ENCODE data around the gene FBXL7. TPM values are rescaled to one million over a fixed set of nuclear protein-coding genes. Genes with fewer than 3 reads are reported as not detected.

FBXL7 gene
- total and polyA plus RNA-seq, 9 of the 15 experiments (the other 6 are each of a cell fraction or from before 2014, with no cell fraction given): 0.04 to 0.08 TPM; not detected in 7

GRCh38 chr5:15737036-15737821 lies 237.2 kb downstream of the FBXL7 start:
- no peak for FAIRE-seq
- ChIA-PET CTCF (ENCODE audit: low intra/inter-chr PET ratio) (no interaction called here), POLR2A (no interaction called here)
- Histone ChIP-seq H3K27ac (ENCODE audit: extremely low read depth, low read depth, low read length) (no peak overlapping the region), H3K4me2 (ENCODE audit: insufficient read depth, low read length) (no peak overlapping the region), H3K4me1 (replicated peaks in 1 of 2; ENCODE audit: control insufficient read depth in 2 of 2, insufficient read depth in 2 of 2, low read length in 2 of 2) (no peaks in the 10 kb centered on the region), H3K79me2 (ENCODE audit: control insufficient read depth, insufficient read depth, low read length) (no peaks in the 10 kb centered on the region), H3K4me3 (no peak overlapping the region), H3K27me3 (ENCODE audit: control insufficient read depth in 2 of 2, insufficient read depth in 2 of 2, low read length in 2 of 2) (no peaks in the 10 kb centered on the region), H3K9ac (ENCODE audit: insufficient read depth in 1 of 2, low read depth in 2 of 2, low read length in 2 of 2) (no peak overlapping the region), H3K9me3 (replicated peaks; ENCODE audit: control insufficient read depth, insufficient read depth, low read depth, low read length) (no peaks in the 10 kb centered on the region; the same call in none of the 2 replicates), H3K36me3 (ENCODE audit: control insufficient read depth, insufficient read depth, low read length) (no peaks in the 10 kb centered on the region), H3K9me1 (ENCODE audit: control insufficient read depth, insufficient read depth, low read length) (no peaks in the 10 kb centered on the region), H2AFZ (ENCODE audit: low read depth, low read length) (no peak overlapping the region), H4K20me1 (replicated peaks; ENCODE audit: control insufficient read depth, insufficient read depth, low read length) (no peaks in the 10 kb centered on the region)
- intact Hi-C loops (cut with micrococcal nuclease) (no loop called here), in situ Hi-C loops (cut with MboI) (no loop called here)
- WGBS (ENCODE audit: insufficient coverage, low coverage, missing lambda C conversion rate): 1% methylated on average over 8 of the region's 8 CpGs
- no peak for TF ChIP-seq ZNF197 (CRISPR knock-in tag; IDR thresholded peaks at IDR 0.05; ENCODE audit: low read depth)
- TF ChIP-seq POLR2H (tag; IDR thresholded peaks at IDR 0.05; ENCODE audit: low read depth): no peak
- TF ChIP-seq CEBPG (CRISPR knock-in tag; IDR thresholded peaks at IDR 0.05): no peak
- TF ChIP-seq CEBPG (tag; conservative IDR thresholded peaks at IDR 0.05 in 1 of 2, IDR thresholded peaks at IDR 0.05 in 1 of 2): peak in 1 of 2 experiments; percentile 19; a peak in 1 of 4 replicates
- no peak for TF ChIP-seq TAF1 (IDR thresholded peaks at IDR 0.05; ENCODE audit: control insufficient read depth, extremely low read depth, insufficient read depth, low read length, severe bottlenecking)
- TF ChIP-seq RREB1 (CRISPR knock-in tag; IDR thresholded peaks at IDR 0.05): no peak
- no peak for TF ChIP-seq ZNF76 (CRISPR knock-in tag; IDR thresholded peaks at IDR 0.05; ENCODE audit: borderline replicate concordance)
- no peak for TF ChIP-seq RB1 (IDR thresholded peaks at IDR 0.05; ENCODE audit: low read depth)
- no peak for ATAC-seq
- BruUV-seq (replicated peaks): no TSS peak
- no peak for DNase-seq (ENCODE audit: extremely low read depth in 1 of 4, low spot score in 3 of 4)

Data from K562 (cell line).